Liver (tissue), 9 donors: ENCODE data around the gene ULK4. TPM values are rescaled to one million over a fixed set of nuclear protein-coding genes. Genes with fewer than 3 reads are reported as not detected.
"Not testable (repeated sequence)": the region's sequence is repeated elsewhere in the genome, so short reads cannot be mapped to it uniquely, and the experiment has no call there.

Source experiments
- DNase-seq: peaks from one replicate; pipeline ENCODE4 v3.0.0-alpha.2; 2017; ENCODE audit warnings: low spot score
- H3K27ac ChIP-seq, 2 donors: one replicate each; pipeline ENCODE4 v1.7.0; 2013; ENCODE audit warnings: inconsistent platforms in 2 of 2, low read length in 2 of 2, control low read depth in 1 of 2, low read depth in 1 of 2, mild to moderate bottlenecking in 1 of 2
- H3K27me3 ChIP-seq, 4 donors: one replicate each; pipeline versions ENCODE4 v1.6.1 to v1.7.0; 2013; ENCODE audit warnings: low read length in 3 of 4, inconsistent platforms in 1 of 4, mild to moderate bottlenecking in 1 of 4, moderate library complexity in 1 of 4; ENCODE audit not compliant: control insufficient read depth in 4 of 4, insufficient read depth in 4 of 4
- H3K36me3 ChIP-seq, 4 donors: one replicate each; pipeline versions ENCODE4 v1.6.1 to v1.7.0; 2013; ENCODE audit warnings: low read length in 3 of 4, mild to moderate bottlenecking in 3 of 4, low read depth in 1 of 4, moderate library complexity in 1 of 4; ENCODE audit not compliant: control insufficient read depth in 4 of 4, insufficient read depth in 3 of 4
- H3K4me1 ChIP-seq, 4 donors: one replicate each; pipeline versions ENCODE4 v1.6.1 to v1.7.0; 2013; ENCODE audit warnings: low read length in 3 of 4, mild to moderate bottlenecking in 3 of 4, moderate library complexity in 1 of 4; ENCODE audit not compliant: control insufficient read depth in 4 of 4, insufficient read depth in 4 of 4
- H3K4me3 ChIP-seq, 3 donors: one replicate each; pipeline versions ENCODE4 v1.6.1 to v1.7.0; 2013; ENCODE audit warnings: low read length in 3 of 3, control low read depth in 1 of 3, low read depth in 1 of 3, mild to moderate bottlenecking in 1 of 3
- H3K9ac ChIP-seq, 2 donors: one replicate each; pipeline ENCODE4 v1.7.0; 2013; ENCODE audit warnings: low read length in 2 of 2, mild to moderate bottlenecking in 2 of 2, moderate library complexity in 2 of 2, control low read depth in 1 of 2, low read depth in 1 of 2
- H3K9me3 ChIP-seq, 4 donors: one replicate each; pipeline versions ENCODE4 v1.6.1 to v1.7.0; 2013; ENCODE audit warnings: low read length in 3 of 4; ENCODE audit not compliant: control insufficient read depth in 4 of 4
- EGR1 ChIP-seq, 2 donors: IDR thresholded peaks; 2 replicates each; pipeline ENCODE4 v1.6.1; 2016 to 2018; ENCODE audit warnings: antibody characterized with exemption in 2 of 2, low read depth in 2 of 2
- FOXA1 ChIP-seq: IDR thresholded peaks from 2 replicates; pipeline ENCODE4 v1.6.1; 2016; ENCODE audit warnings: antibody characterized with exemption
- FOXA2 ChIP-seq: IDR thresholded peaks from 2 replicates; pipeline ENCODE4 v1.6.1; 2016; ENCODE audit warnings: antibody characterized with exemption
- GABPA ChIP-seq, 2 donors: IDR thresholded peaks in 1 of 2; conservative IDR thresholded peaks in 1 of 2; 2 replicates each; pipeline ENCODE4 v1.6.1; 2016; ENCODE audit warnings: antibody characterized with exemption in 2 of 2, mild to moderate bottlenecking in 1 of 2, moderate library complexity in 1 of 2
- HNF4A ChIP-seq, 2 donors: conservative IDR thresholded peaks; 2 replicates each; pipeline ENCODE4 v1.6.1; 2016; ENCODE audit warnings: antibody characterized with exemption in 2 of 2, mild to moderate bottlenecking in 2 of 2
- HNF4G ChIP-seq: IDR thresholded peaks from 2 replicates; pipeline ENCODE4 v1.6.1; 2016; ENCODE audit warnings: antibody characterized with exemption
- JUND ChIP-seq, 2 donors: IDR thresholded peaks; 2 replicates each; pipeline ENCODE4 v1.6.1; 2016; ENCODE audit warnings: antibody characterized with exemption in 2 of 2
- NR2F2 ChIP-seq: IDR thresholded peaks from 2 replicates; pipeline ENCODE4 v1.6.1; 2016; ENCODE audit warnings: antibody characterized with exemption
- RAD21 ChIP-seq, 2 donors: IDR thresholded peaks; 2 replicates each; pipeline ENCODE4 v1.6.1; 2016; ENCODE audit warnings: antibody characterized with exemption in 2 of 2, mild to moderate bottlenecking in 2 of 2
- RXRA ChIP-seq, 2 donors: IDR thresholded peaks; 2 replicates each; pipeline ENCODE4 v1.6.1; 2017 to 2018; ENCODE audit warnings: antibody characterized with exemption in 2 of 2, mild to moderate bottlenecking in 1 of 2
- SP1 ChIP-seq: IDR thresholded peaks from 2 replicates; pipeline ENCODE4 v1.6.1; 2018; ENCODE audit warnings: antibody characterized with exemption, mild to moderate bottlenecking
- TAF1 ChIP-seq: conservative IDR thresholded peaks from 2 replicates; pipeline ENCODE4 v1.6.1; 2016; ENCODE audit warnings: antibody characterized with exemption, mild to moderate bottlenecking
- WGBS: extraction: QIAGEN DNeasy Blood & Tissue Kit; methylation state at CpG from one replicate; pipeline ENCODE4 v1.1.7; 2013; 5-methylcytosine and 5-hydroxymethylcytosine counted together
- polyA plus RNA-seq, 2 donors: library from polyadenylated mRNA; stranded (reverse) in 1 of 2; unstranded in 1 of 2; fragments of 200-250 nt in 1 of 2; fragments of >200 nt in 1 of 2; fragmentation: Nextera tagmentation in 1 of 2; extraction: Ambion mirVana in 1 of 2; gene quantifications; one replicate each; pipeline versions ENCODE4 v1.2.1 to v1.2.3, GENCODE V29; 2013 to 2015
- total RNA-seq, 2 donors: library from RNA; depleted of rRNA; stranded (reverse); fragments of >200 nt; gene quantifications; one replicate each; pipeline ENCODE4 v1.2.3, GENCODE V29; 2014
- TF ChIP-seq, protein P1 (sequence below): IDR thresholded peaks from 2 replicates; pipeline ENCODE4 v1.6.1; 2016; ENCODE audit warnings: antibody characterized with exemption
- TF ChIP-seq, protein P2 (sequence below): IDR thresholded peaks from 2 replicates; pipeline ENCODE4 v1.6.1; 2016; ENCODE audit warnings: antibody characterized with exemption
- TF ChIP-seq, protein P3 (sequence below): fragments of 150-350 bp; IDR thresholded peaks from 2 replicates; pipeline ENCODE4 v1.5.1; 2017; ENCODE audit warnings: improper control_type of control experiment, low read depth, low read length; ENCODE audit not compliant: missing input control
- TF ChIP-seq, protein P4 (sequence below): IDR thresholded peaks from 2 replicates; pipeline ENCODE4 v1.6.1; 2016; ENCODE audit warnings: antibody characterized with exemption, mild to moderate bottlenecking
- donor health status: healthy.
- donor health status: healthy.
- donor health status: healthy.
- donor health status: healthy.
- donor health status: healthy.

The ULK4 gene
- total and polyA plus RNA-seq, 4 donors, result 1.1 to 11.5 (median 3.2) TPM

DNA sequence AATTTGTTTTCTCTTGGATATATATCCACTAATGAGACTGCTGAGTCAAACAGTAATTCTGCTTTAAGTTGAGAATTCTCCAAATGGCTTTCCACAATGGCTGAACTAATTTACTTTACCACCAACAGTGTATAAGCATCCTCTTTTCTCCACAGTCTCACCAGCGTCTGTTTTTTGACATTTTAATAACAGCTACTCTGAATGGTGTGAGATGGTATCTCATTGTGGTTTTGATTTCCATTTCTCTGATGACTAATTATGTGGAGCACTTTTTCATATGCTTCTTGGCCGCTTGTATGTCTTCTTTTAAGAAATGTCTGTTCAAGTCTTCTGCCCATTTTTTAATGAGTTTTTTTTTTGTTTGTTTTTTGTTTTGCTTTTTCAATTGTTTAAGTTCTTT is 556.4 kb downstream of the ULK4 start (continued):
- TF ChIP-seq, protein P1, sequence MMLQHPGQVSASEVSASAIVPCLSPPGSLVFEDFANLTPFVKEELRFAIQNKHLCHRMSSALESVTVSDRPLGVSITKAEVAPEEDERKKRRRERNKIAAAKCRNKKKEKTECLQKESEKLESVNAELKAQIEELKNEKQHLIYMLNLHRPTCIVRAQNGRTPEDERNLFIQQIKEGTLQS, result no peak
- no peak for TF ChIP-seq FOXA1
- TF ChIP-seq, protein P2, sequence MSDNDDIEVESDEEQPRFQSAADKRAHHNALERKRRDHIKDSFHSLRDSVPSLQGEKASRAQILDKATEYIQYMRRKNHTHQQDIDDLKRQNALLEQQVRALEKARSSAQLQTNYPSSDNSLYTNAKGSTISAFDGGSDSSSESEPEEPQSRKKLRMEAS, result no peak

DNA sequence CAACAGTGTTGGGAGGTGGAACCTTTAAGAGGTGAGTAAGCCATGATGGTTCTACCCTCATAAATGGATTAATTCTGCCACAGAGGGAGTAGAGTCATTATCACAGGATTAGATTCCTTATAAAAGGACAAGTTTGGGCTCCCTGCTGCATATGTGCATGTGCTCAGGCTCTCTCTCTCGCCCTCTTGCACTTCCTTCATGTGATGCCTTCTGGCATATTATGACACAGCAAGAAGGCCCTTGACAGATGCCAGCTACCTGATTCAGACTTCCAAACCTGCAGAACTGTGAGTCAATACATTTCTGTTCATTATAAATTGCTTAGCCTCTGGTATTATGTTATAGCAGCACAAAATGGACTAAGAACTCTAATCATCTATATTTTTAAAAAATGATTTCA is 557.3 kb downstream of the ULK4 start:
- Histone ChIP-seq H3K27me3 (no peaks in the 10 kb centered on the region), H3K4me3 (no peak overlapping the region), H3K36me3 (no peaks in the 10 kb centered on the region), H3K27ac (no peak overlapping the region), H3K9ac (no peak overlapping the region), H3K9me3 (no peaks in the 10 kb centered on the region), H3K4me1 (no peaks in the 10 kb centered on the region)
- no peak for DNase-seq
- no peak for TF ChIP-seq RAD21 (IDR thresholded peaks at IDR 0.05)
- TF ChIP-seq NR2F2, result no peak
- WGBS, result 96% methylated on average over 1 of the region's 1 CpG

DNA sequence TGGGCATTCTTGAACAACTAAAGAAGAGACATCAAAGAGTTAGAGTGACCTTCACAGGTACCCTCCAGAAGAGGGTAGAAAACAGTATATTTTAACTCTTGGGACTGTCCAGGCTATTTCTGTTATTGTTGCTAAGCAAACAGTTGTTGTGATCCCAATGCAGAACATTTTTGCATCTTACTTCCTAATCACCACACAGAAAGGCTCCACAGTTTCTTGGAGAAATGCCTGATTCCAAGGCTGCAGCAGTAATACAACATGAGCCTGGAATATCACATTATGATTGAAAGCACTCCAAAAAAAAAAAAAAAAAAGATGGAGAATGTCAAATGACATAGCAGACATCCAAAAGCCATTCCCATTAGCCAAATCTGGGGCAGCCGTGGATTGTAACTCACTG is 567.0 kb downstream of the ULK4 start:
- no peak for DNase-seq
- Histone ChIP-seq H3K27me3 (no peaks in the 10 kb centered on the region), H3K4me1 (no peaks in the 10 kb centered on the region), H3K9ac (no peak overlapping the region), H3K36me3 (no peaks in the 10 kb centered on the region), H3K9me3 (no peaks in the 10 kb centered on the region), H3K27ac (no peak overlapping the region), H3K4me3 (no peak overlapping the region)
- TF ChIP-seq TAF1 (no peak), HNF4A (conservative IDR thresholded peaks at IDR 0.05) (no peak), RXRA (IDR thresholded peaks at IDR 0.05) (no peak), HNF4G (no peak), GABPA (IDR thresholded peaks at IDR 0.05 in 1 of 2, conservative IDR thresholded peaks at IDR 0.05 in 1 of 2) (no peak), EGR1 (IDR thresholded peaks at IDR 0.05; ENCODE audit: low read depth in 2 of 2) (no peak), RAD21 (IDR thresholded peaks at IDR 0.05) (no peak), JUND (IDR thresholded peaks at IDR 0.05) (no peak), FOXA1 (no peak), SP1 (no peak), FOXA2 (no peak)
- TF ChIP-seq, protein P2, result no peak
- TF ChIP-seq, protein P3, sequence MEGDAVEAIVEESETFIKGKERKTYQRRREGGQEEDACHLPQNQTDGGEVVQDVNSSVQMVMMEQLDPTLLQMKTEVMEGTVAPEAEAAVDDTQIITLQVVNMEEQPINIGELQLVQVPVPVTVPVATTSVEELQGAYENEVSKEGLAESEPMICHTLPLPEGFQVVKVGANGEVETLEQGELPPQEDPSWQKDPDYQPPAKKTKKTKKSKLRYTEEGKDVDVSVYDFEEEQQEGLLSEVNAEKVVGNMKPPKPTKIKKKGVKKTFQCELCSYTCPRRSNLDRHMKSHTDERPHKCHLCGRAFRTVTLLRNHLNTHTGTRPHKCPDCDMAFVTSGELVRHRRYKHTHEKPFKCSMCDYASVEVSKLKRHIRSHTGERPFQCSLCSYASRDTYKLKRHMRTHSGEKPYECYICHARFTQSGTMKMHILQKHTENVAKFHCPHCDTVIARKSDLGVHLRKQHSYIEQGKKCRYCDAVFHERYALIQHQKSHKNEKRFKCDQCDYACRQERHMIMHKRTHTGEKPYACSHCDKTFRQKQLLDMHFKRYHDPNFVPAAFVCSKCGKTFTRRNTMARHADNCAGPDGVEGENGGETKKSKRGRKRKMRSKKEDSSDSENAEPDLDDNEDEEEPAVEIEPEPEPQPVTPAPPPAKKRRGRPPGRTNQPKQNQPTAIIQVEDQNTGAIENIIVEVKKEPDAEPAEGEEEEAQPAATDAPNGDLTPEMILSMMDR, result no peak
- TF ChIP-seq, protein P4, sequence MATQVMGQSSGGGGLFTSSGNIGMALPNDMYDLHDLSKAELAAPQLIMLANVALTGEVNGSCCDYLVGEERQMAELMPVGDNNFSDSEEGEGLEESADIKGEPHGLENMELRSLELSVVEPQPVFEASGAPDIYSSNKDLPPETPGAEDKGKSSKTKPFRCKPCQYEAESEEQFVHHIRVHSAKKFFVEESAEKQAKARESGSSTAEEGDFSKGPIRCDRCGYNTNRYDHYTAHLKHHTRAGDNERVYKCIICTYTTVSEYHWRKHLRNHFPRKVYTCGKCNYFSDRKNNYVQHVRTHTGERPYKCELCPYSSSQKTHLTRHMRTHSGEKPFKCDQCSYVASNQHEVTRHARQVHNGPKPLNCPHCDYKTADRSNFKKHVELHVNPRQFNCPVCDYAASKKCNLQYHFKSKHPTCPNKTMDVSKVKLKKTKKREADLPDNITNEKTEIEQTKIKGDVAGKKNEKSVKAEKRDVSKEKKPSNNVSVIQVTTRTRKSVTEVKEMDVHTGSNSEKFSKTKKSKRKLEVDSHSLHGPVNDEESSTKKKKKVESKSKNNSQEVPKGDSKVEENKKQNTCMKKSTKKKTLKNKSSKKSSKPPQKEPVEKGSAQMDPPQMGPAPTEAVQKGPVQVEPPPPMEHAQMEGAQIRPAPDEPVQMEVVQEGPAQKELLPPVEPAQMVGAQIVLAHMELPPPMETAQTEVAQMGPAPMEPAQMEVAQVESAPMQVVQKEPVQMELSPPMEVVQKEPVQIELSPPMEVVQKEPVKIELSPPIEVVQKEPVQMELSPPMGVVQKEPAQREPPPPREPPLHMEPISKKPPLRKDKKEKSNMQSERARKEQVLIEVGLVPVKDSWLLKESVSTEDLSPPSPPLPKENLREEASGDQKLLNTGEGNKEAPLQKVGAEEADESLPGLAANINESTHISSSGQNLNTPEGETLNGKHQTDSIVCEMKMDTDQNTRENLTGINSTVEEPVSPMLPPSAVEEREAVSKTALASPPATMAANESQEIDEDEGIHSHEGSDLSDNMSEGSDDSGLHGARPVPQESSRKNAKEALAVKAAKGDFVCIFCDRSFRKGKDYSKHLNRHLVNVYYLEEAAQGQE, result no peak
- 35% methylated on average over 1 of the region's 1 CpG for WGBS

DNA sequence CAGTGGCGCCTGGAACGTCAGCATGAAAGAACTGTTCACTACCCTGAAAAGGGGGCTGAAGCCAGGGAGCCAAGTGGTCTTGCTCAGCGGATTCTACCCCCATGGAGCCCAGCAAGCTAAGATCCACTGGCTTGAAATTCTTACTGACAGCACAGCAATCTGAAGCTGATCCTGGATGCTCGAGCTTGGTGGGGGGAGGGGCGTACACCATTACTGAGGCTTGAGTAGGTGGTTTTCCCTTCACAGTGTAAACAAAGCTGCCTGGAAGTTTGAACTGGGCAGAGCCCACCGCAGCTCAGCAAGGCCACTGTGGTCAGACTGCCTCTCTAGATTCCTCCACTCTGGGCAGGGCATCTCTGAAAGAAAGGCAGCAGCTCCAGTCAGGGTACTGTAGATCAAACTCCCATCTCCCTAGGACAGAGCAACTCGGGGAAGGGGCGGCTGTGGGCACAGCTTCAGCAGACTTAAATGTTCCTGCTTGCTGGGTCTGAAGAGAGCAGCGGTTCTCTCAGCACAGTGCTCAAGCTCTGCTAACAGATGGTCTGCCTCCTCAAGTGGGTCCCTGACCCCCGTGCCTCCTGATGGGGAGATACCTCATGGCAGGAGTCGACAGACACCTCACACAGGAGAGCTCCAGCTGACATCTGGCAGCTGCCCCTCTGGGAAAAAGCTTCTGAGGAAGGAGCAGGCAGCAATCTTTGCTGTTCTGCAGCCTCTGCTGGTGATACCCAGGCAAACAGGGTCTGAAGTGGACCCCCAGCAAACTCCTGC is 591.0 kb downstream of the ULK4 start:
- not testable (repeated sequence) for H3K9ac ChIP-seq, H3K27ac ChIP-seq, H3K9me3 ChIP-seq, H3K4me1 ChIP-seq, H3K4me3 ChIP-seq, H3K36me3 ChIP-seq, H3K27me3 ChIP-seq, DNase-seq
- 69% methylated on average over 11 of the region's 11 CpGs for WGBS
